Activated CD8-positive, alpha-beta T cell treated with anti-CD3 and anti-CD28 coated beads for 36 hours (primary cell): ENCODE results near the gene SLC9B1. TPM values are rescaled to one million over a fixed set of nuclear protein-coding genes. Genes with fewer than 3 reads are reported as not detected.
A peak's percentile ranks its signal among the peaks of the same experiment; 100 is the strongest.

Experiments used
- ATAC-seq: fragments of 200-7000 bp; cut with Tn5 transposase; one replicate; pipeline ENCODE4 v1.10.0; 2021; ENCODE audit warnings: mild to moderate bottlenecking, moderate library complexity
- CTCF ChIA-PET: fragments of 350-600 bp; sonication (Branson Sonifier 250); formaldehyde crosslinking; loops from one replicate; lab custom pipeline; 2021; ENCODE audit warnings: antibody characterized with exemption; lab: Charles Lee
- POLR2A ChIA-PET: fragments of 350-600 bp; sonication (Branson Sonifier 250); formaldehyde crosslinking; loops from one replicate; lab custom pipeline; 2021; ENCODE audit warnings: antibody characterized with exemption; lab: Charles Lee
- DNase-seq: peaks from one replicate; pipeline ENCODE4 v3.0.0-alpha.2; 2020
- H3K27ac Mint-ChIP-seq: one replicate; pipeline ENCODE4 v1.8.0; 2021; ENCODE audit warnings: mild to moderate bottlenecking, mixed read lengths
- H3K27me3 Mint-ChIP-seq: one replicate; pipeline ENCODE4 v1.8.0; 2021; ENCODE audit warnings: mixed read lengths
- H3K36me3 Mint-ChIP-seq: one replicate; pipeline ENCODE4 v1.8.0; 2021; ENCODE audit warnings: low read depth, mixed read lengths
- H3K4me1 Mint-ChIP-seq: one replicate; pipeline ENCODE4 v1.8.0; 2021; ENCODE audit warnings: low read depth, mixed read lengths
- H3K4me3 Mint-ChIP-seq: one replicate; pipeline ENCODE4 v1.8.0; 2021; ENCODE audit warnings: mild to moderate bottlenecking, moderate library complexity, mixed read lengths
- H3K9me3 Mint-ChIP-seq: one replicate; pipeline ENCODE4 v1.8.0; 2021; ENCODE audit warnings: mixed read lengths
- CTCF ChIP-seq: fragments of 200-600 bp; IDR thresholded peaks from one replicate; pipeline ENCODE4 v1.8.0; 2022; ENCODE audit warnings: antibody characterized with exemption, mild to moderate bottlenecking
- intact Hi-C: fragments of 100-400 bp; cut with micrococcal nuclease; formaldehyde crosslinking; loops from one replicate; pipeline ENCODE4 v1.10.0; 2022
- total RNA-seq, 2 experiments: library from RNA; stranded (reverse); gene quantifications; one replicate each; pipeline ENCODE4 v1.2.3, GENCODE V29; 2021

Gene SLC9B1
- total RNA-seq, 2 experiments from 2014 or later = 1.9 to 2.4 TPM

DNA sequence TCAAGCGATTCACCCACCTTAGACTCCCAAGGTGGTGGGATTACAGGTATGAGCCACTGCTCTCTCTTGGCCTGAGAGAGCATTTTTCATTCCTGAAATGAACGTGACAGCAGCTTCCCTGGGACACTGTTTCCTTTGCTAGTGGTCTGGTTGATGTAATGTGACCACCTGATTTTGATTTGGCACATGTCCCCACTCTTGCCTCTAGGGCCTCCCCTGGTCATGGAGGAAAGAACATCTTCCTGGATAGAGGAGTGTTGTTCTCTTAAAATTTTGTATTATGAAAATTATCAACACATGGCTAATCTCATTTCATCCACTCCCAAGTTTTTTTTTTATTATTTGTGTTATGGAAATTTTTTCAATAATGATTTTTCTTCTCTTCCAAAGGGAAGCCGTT is 33.3 kb upstream of the SLC9B1 start:
- H3K27ac Mint-ChIP-seq = no peak overlapping the region
- peaks cover 1% of the 10 kb centered on the region for H3K9me3 Mint-ChIP-seq
- ChIA-PET POLR2A (no interaction called here), CTCF (interaction anchor here (0.8 to 1.5 kb wide), 6 partner anchors 9 to 47 kb away, joined by 3 to 9 read pairs (median 4); partner anchors contain the start of gene BDH2)
- DNase-seq = no peak
- intact Hi-C loops = no loop called here
- no peaks in the 10 kb centered on the region for H3K27me3 Mint-ChIP-seq
- no peak for ATAC-seq
- no peak overlapping the region for H3K4me3 Mint-ChIP-seq
- no peak for TF ChIP-seq CTCF
- peaks cover 27% of the 10 kb centered on the region for H3K36me3 Mint-ChIP-seq
- H3K4me1 Mint-ChIP-seq = peaks cover 13% of the 10 kb centered on the region

DNA sequence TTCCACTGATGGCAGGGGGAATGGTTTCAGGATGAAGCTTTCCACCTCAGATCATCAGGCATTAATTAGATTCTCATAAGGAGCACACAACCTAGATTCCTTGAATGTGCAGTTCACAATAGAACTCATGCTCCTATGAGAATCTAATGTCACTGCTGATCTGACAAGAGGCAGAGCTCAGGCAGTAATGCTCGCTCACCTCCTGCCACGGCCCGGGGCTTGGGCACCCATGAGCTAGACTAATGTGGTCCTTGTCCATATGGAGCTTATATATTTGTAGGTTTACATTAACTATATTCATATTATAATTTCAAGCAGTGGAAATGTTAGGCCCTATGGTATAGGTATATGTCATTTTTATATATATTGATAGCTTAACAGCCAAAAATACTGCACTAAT is 32.6 kb upstream of the SLC9B1 start:
- CTCF ChIA-PET = interaction anchor here (0.8 to 1.5 kb wide), 6 partner anchors 8 to 48 kb away, joined by 3 to 9 read pairs (median 4); partner anchors contain the start of gene BDH2
- intact Hi-C loops = no loop called here
- ATAC-seq (no peak), DNase-seq (no peak)
- POLR2A ChIA-PET = no interaction called here
- Mint-ChIP-seq H3K27ac (no peak overlapping the region), H3K4me1 (peaks cover 13% of the 10 kb centered on the region), H3K36me3 (peaks cover 30% of the 10 kb centered on the region), H3K4me3 (no peak overlapping the region), H3K27me3 (no peaks in the 10 kb centered on the region), H3K9me3 (peaks cover 1% of the 10 kb centered on the region)
- no peak for TF ChIP-seq CTCF

GRCh38 chr4:103050736-103051436 is 31.4 kb upstream of the SLC9B1 start:
- Mint-ChIP-seq H3K9me3 (peaks cover 1% of the 10 kb centered on the region), H3K4me3 (no peak overlapping the region), H3K27me3 (no peaks in the 10 kb centered on the region), H3K4me1 (peaks cover 13% of the 10 kb centered on the region), H3K36me3 (peaks cover 36% of the 10 kb centered on the region), H3K27ac (peak overlapping the region; percentile 62)
- CTCF ChIA-PET = interaction anchor here (1.1 kb wide), 1 partner anchor 41 kb away, joined by 3 read pairs; no protein-coding TSS in a partner anchor
- TF ChIP-seq CTCF = no peak
- DNase-seq (no peak), ATAC-seq (no peak)
- intact Hi-C loops = no loop called here
- POLR2A ChIA-PET = no interaction called here

DNA sequence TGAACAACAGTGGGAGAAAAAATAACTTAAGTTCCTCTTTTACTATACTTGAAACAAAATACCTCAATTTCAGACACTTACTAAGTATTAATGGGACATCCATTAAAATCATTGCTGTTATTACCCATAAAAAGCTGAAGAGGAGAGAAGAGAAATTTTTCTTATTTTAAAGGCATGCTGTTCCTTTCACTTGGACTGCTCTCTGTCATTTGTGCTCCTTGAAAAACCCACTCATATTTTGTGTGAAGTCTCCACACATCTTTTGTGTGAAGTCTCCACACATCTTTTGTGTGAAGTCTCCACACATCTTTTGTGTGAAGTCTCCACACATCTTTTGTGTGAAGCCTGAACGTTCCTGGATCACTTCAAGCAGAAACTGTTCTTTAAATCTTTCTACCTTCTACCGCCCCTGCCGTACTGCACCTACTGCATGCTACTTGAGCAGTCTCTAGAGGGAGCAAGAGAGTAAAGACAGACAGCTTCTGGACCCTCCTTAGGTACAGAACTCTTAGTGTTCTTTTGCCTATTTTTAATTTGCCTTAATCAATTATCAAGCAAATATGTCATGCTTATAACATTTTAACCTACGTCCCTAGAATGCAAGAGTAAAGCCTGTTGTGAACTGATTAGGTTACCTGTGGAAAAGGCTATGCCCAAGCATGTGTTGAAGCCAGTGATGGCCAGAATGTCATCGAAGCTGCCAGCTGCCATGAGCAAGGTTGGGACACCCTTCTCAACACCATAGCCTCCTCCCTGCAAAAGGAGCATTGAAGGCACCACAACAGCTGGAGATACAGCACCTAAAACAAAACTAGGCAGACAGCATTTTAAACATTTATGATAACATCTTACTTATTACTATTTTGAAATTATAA is 27.1 kb upstream of the SLC9B1 start:
- Mint-ChIP-seq H3K9me3 (no peaks in the 10 kb centered on the region), H3K27me3 (no peaks in the 10 kb centered on the region)
- peak; percentile 37 for DNase-seq

More for the DNA sequence above, 27.1 kb upstream of the SLC9B1 start:
- Mint-ChIP-seq H3K27ac (no peak overlapping the region), H3K4me3 (no peak overlapping the region), H3K36me3 (peaks cover 43% of the 10 kb centered on the region), H3K4me1 (peaks cover 10% of the 10 kb centered on the region)
- intact Hi-C loops = loop anchor here (5.0 kb wide), 1 partner anchor 46 kb away; no protein-coding TSS in a partner anchor
- peak; percentile 75 for TF ChIP-seq CTCF
- ChIA-PET CTCF (interaction anchor here (0.5 to 6.8 kb wide), 16 partner anchors 9 to 426 kb away, joined by 3 to 78 read pairs (median 4); partner anchors contain the start of gene BDH2), POLR2A (no interaction called here)
- peak; percentile 95 for ATAC-seq
